ENCODE results near the gene FOXA1. TPM values are rescaled to one million over a fixed set of nuclear protein-coding genes. Genes with fewer than 3 reads are reported as not detected.

FOXA1 gene
- total RNA-seq, 2 experiments from 2014 or later: not detected

DNA sequence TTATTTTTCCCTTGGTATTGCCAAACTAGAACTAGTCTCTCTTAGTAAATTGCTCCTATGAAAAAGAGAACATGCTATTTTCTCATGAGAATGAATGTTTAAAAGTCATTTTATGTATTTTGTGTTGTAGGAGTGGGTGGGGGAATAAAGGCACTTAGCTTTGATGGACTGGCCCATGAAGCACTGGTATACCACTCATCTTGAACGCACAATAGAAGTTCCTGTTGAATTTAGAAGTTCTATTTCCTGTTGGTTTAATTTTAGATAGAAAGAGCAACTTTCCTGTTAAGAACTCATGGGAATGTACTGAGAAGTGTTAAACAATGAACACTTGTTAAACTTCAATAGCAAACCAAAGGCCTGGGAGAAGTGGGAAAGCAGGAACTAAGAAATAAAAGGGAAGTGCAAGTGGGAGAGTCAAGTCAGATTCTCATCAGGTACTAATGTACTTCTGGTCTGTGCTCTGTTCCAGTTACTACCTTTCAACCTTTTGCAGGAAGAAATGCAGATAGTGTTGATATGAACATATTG, 23.5 kb upstream of the FOXA1 start:
- DNase-seq: no peak
- Mint-ChIP-seq H3K4me3 (no peak overlapping the region), H3K27ac (no peak overlapping the region), H3K36me3 (ENCODE audit: low read depth) (peaks cover 4% of the 10 kb centered on the region), H3K9me3 (peaks cover 22% of the 10 kb centered on the region), H3K27me3 (ENCODE audit: low read depth) (peaks cover 28% of the 10 kb centered on the region), H3K4me1 (ENCODE audit: low read depth) (no peaks in the 10 kb centered on the region)
- intact Hi-C loops (cut with micrococcal nuclease): no loop called here
- CTCF ChIA-PET: no interaction called here

DNA sequence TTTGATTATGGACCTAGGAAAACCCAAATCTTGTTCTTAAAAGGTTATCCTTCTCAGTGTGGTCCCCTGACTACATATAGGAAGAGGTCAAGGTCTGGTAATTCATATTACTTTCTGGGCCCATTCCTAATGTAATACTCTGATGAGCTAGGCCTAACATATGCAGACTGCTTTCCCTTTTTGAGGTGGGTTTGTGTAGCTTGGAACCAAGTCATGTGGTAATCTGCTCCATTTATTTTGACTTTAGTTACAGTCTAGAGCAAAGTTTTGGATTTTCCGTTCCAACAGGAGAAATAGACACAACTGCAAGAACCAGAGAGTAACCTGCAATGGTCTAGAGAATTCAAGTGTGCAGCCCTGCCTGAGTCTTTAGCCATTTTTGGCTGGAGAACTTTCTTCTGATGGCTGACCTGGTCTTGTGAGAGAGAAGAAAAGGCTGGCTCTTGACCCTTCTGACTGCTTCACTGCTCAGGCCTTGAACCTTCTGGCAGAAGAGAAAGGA, 22.9 kb upstream of the FOXA1 start:
- intact Hi-C loops (cut with micrococcal nuclease): no loop called here
- CTCF ChIA-PET: no interaction called here
- peaks cover 4% of the 10 kb centered on the region for H3K36me3 Mint-ChIP-seq (ENCODE audit: low read depth)
- H3K27ac Mint-ChIP-seq: no peak overlapping the region
- DNase-seq: no peak
- H3K4me3 Mint-ChIP-seq: no peak overlapping the region
- H3K4me1 Mint-ChIP-seq (ENCODE audit: low read depth): no peaks in the 10 kb centered on the region
- H3K9me3 Mint-ChIP-seq: peaks cover 23% of the 10 kb centered on the region
- H3K27me3 Mint-ChIP-seq (ENCODE audit: low read depth): peaks cover 24% of the 10 kb centered on the region

DNA sequence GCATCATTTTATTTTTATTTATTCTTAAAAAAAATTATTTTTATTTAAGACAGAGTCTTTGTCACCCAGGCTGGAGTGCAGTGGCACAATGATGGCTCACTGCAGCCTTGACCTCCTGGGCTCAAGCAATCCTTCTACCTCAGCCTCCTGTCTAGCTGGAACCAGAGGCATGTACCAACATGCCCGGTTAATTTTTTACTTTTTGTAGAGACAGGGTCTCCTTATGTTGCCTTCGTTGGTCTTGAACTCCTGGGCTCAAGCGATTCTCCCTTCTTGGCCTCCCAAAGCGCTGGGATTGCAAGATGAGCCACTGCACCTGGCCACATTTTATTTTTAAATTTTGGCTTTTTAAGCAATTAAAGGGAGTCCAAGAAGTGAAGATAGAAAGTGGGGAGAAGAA, 21.8 kb upstream of the FOXA1 start:
- intact Hi-C loops (cut with micrococcal nuclease): no loop called here
- Mint-ChIP-seq H3K9me3 (peaks cover 26% of the 10 kb centered on the region), H3K27me3 (ENCODE audit: low read depth) (peaks cover 26% of the 10 kb centered on the region), H3K4me3 (no peak overlapping the region), H3K36me3 (ENCODE audit: low read depth) (peaks cover 7% of the 10 kb centered on the region), H3K4me1 (ENCODE audit: low read depth) (no peaks in the 10 kb centered on the region), H3K27ac (no peak overlapping the region)
- CTCF ChIA-PET: no interaction called here
- DNase-seq: no peak

DNA sequence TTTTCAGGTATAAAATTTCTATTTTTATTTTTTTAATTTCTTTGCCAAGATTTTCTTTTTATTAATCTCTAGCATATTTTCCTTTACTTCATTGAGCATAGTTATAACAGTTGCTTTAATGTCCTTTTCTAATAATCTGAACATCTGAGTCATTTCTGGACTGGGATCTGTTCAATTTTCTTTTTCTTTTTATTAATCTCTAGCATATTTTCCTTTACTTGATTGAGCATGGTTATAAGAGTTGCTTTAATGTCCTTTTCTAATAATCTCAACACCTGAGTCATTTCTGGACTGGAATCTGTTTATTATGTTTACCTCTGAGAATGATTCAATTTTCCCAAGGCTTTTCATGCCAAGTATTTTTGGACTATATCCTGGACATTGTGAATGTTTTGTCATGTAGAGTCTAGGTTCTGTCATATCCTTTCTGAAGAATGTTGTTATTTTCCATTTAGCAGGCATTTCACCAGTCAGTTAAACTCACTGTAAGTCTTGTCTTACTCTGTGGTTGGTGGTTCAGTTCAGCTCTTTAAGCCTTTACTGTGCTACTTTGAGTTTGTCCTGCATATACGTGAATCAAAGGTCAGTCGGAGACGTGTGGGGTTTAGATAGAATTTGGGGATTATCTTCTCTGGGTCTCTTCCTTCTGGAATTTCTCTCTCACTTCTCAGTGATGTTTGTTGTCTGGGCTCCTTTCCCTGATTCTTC, 20.7 kb upstream of the FOXA1 start:
- no peak overlapping the region for H3K4me3 Mint-ChIP-seq
- CTCF ChIA-PET: no interaction called here
- H3K36me3 Mint-ChIP-seq (ENCODE audit: low read depth): peaks cover 6% of the 10 kb centered on the region
- H3K27me3 Mint-ChIP-seq (ENCODE audit: low read depth): peaks cover 26% of the 10 kb centered on the region
- H3K27ac Mint-ChIP-seq: no peak overlapping the region
- H3K9me3 Mint-ChIP-seq: peaks cover 32% of the 10 kb centered on the region
- DNase-seq: no peak
- intact Hi-C loops (cut with micrococcal nuclease): no loop called here
- no peaks in the 10 kb centered on the region for H3K4me1 Mint-ChIP-seq (ENCODE audit: low read depth)

DNA sequence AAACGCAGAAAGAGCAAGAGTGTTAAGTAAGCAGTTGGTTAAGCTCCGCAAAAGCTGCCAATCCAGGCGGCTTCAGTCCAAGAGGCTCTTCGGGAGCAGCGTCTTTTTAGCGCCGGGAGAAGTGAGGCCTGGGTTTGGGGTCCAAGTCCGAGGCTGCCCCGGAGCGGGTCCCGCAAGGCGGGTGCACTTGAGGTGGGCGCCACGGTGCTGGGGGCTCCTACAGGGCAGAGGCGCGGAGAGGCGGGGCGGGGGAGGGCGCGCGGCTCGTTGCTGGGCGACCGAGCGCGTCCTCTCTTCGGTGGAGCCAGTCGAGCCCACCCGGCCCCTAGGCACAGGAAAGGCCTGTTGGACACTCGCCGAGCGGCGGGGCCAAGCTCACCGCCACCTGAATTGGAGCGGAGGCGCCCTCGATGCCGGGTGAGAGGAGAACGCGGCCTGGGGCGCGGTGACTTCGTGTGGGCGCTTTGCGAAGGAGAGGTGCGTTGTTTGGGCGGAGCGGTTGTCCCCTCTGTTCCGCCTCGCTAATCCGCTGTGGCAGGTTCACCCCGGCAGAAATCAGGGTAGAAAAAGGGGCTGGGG, 16.0 kb upstream of the FOXA1 start:
- DNase-seq: no peak
- Mint-ChIP-seq H3K27me3 (ENCODE audit: low read depth) (peaks cover 35% of the 10 kb centered on the region), H3K4me3 (no peak overlapping the region), H3K27ac (no peak overlapping the region), H3K9me3 (peaks cover 24% of the 10 kb centered on the region), H3K36me3 (ENCODE audit: low read depth) (peaks cover 8% of the 10 kb centered on the region), H3K4me1 (ENCODE audit: low read depth) (no peaks in the 10 kb centered on the region)
- CTCF ChIA-PET: no interaction called here
- intact Hi-C loops (cut with micrococcal nuclease): no loop called here

DNA sequence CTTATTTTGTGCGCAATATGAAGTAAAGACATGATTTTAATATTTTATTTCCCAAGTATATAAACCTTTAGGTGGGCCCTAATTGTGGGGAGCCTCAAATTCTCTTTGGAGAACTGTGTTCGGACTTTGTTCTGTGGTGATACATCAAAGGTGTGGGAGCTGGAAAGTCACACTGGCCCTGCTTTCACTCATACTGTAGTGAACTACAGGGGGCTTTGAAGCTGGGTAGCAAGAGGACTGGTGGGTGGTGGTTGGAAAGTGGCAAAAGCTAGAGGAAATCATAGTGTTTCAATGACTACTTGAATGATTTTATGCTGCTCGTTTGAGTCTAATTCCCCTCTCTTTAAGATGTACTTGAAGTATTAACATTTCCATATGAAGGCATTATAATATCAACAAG, 13.6 kb upstream of the FOXA1 start:
- intact Hi-C loops (cut with micrococcal nuclease): no loop called here
- DNase-seq: no peak
- CTCF ChIA-PET: no interaction called here
- no peaks in the 10 kb centered on the region for H3K4me1 Mint-ChIP-seq (ENCODE audit: low read depth)
- H3K4me3 Mint-ChIP-seq: no peak overlapping the region
- peaks cover 11% of the 10 kb centered on the region for H3K9me3 Mint-ChIP-seq
- H3K36me3 Mint-ChIP-seq (ENCODE audit: low read depth): peaks cover 5% of the 10 kb centered on the region
- H3K27me3 Mint-ChIP-seq (ENCODE audit: low read depth): peaks cover 40% of the 10 kb centered on the region
- H3K27ac Mint-ChIP-seq: no peak overlapping the region

DNA sequence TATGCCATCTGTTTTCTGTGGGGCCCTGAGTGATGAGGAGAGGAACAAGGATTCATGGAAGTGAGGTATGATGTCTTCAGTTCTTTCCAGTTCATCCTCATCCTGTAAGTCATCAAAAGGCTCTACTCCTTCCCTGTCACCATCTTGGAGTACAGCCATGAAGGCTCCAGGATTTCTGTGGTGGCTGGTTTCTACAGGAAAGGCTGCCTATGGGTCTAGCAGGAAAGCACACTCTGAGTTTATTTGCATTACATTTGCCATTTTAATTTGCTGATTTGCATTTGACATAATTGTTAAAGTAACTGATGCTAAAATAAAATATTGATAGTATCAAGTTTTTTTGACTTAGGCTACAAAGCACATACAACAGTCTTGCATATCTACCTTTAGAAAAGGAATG, 11.6 kb upstream of the FOXA1 start:
- peaks cover 3% of the 10 kb centered on the region for H3K36me3 Mint-ChIP-seq (ENCODE audit: low read depth)
- H3K27ac Mint-ChIP-seq: no peak overlapping the region
- peaks cover 45% of the 10 kb centered on the region for H3K27me3 Mint-ChIP-seq (ENCODE audit: low read depth)
- peaks cover 5% of the 10 kb centered on the region for H3K9me3 Mint-ChIP-seq
- H3K4me1 Mint-ChIP-seq (ENCODE audit: low read depth): no peaks in the 10 kb centered on the region
- H3K4me3 Mint-ChIP-seq: no peak overlapping the region
- intact Hi-C loops (cut with micrococcal nuclease): no loop called here
- CTCF ChIA-PET: no interaction called here
- no peak for DNase-seq

DNA sequence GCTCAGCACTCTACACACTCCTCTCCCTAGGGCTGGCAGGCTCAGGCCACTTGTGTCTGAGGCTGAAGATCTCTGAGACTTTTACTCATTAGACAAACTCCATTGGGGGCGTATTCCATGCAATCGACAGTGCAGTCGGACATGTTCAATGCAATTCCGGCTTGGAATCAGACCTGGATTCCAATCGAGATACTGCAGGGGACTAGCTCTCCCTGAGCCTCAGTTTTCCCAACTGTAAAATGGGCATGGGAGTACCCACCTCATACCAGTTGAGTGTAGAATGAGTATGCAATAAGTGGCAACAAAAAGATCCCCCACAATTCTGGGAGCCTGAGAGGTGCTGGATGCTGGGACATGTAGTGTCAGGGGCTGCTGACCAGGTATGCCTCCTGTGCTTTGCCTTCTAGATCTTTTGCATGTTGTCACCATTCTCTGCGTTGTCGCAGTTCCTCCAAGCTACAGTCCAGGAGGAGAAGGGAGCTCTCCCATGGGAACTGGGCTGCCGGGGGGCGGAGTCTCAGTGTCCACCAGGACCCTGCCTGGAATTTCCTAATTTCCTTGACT, 8.7 kb upstream of the FOXA1 start:
- DNase-seq: no peak
- peaks cover 4% of the 10 kb centered on the region for H3K36me3 Mint-ChIP-seq (ENCODE audit: low read depth)
- no peak overlapping the region for H3K4me3 Mint-ChIP-seq
- H3K27me3 Mint-ChIP-seq (ENCODE audit: low read depth): peaks cover 51% of the 10 kb centered on the region
- no peaks in the 10 kb centered on the region for H3K9me3 Mint-ChIP-seq
- CTCF ChIA-PET: no interaction called here
- intact Hi-C loops (cut with micrococcal nuclease): no loop called here
- H3K4me1 Mint-ChIP-seq (ENCODE audit: low read depth): peaks cover 12% of the 10 kb centered on the region
- no peak overlapping the region for H3K27ac Mint-ChIP-seq

DNA sequence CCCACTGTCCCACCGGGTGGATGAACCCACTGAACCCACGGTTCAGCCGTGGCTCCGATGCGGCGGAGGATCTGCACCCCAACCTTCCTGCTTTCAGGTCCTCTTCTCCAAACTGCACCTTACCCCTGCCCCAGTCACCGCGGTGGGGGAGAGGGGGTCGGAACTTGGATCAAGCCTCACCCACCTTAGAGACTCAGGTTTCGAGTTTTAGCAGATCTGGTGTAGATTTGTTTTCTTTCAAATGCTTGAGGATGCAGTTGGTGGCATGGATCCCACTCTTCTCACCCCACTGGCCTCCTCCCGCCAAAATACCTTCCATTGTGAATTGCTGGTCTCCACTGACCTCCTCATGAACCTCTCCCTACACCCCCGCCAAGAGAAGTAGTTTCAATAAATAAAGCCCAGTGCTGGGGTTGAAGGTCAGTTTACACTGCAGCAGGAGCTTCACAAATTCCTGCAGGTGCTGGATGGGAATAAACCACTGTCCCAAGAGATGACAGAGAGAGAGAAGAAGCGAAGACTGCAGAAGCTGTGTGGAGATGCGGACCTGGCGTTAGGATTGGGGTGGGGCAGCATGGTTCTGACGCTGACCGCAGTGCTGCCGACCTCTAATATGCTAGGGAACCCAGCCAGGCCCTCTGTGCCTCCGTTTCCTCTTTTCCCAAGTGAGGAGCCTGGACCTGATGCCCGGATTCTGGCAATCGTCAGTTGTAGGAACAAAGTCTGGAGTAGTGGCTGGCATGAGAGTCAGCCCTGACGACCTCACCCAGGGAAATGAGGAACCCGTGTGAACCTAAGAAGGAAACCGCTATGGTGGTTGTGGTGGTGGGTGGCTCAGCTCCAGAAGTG, 7.8 kb upstream of the FOXA1 start:
- Mint-ChIP-seq H3K27me3 (ENCODE audit: low read depth) (peaks cover 59% of the 10 kb centered on the region), H3K36me3 (ENCODE audit: low read depth) (peaks cover 5% of the 10 kb centered on the region), H3K4me1 (ENCODE audit: low read depth) (peaks cover 16% of the 10 kb centered on the region), H3K27ac (no peak overlapping the region), H3K4me3 (no peak overlapping the region), H3K9me3 (no peaks in the 10 kb centered on the region)
- CTCF ChIA-PET: no interaction called here
- no peak for DNase-seq
- intact Hi-C loops (cut with micrococcal nuclease): no loop called here

DNA sequence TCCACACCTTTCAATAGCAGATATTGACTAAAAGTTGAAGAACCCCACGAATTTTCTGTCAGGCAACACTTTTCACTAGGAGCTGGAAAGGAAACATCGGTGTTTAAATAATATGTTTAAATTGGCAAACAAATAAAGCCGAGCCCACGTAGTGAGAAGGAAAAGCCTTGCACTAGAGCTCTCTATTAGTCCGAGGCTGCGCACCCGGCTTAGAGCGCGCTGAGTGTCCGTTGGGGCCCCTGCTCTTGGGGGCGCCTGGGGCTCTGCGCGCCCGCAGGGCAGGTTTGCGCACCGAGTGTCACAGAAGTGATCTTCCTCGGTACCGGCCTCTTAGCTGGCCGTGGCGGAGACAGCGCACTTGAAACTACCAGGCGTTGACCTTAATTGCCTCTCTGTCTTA, 6.8 kb upstream of the FOXA1 start:
- CTCF ChIA-PET: interaction anchor here (1.1 kb wide), 1 partner anchor 15 kb away, joined by 4 read pairs; no protein-coding TSS in a partner anchor
- peaks cover 5% of the 10 kb centered on the region for H3K36me3 Mint-ChIP-seq (ENCODE audit: low read depth)
- peaks cover 68% of the 10 kb centered on the region for H3K27me3 Mint-ChIP-seq (ENCODE audit: low read depth)
- H3K4me3 Mint-ChIP-seq: no peak overlapping the region
- no peak for DNase-seq
- H3K27ac Mint-ChIP-seq: no peak overlapping the region
- peaks cover 19% of the 10 kb centered on the region for H3K4me1 Mint-ChIP-seq (ENCODE audit: low read depth)
- no peaks in the 10 kb centered on the region for H3K9me3 Mint-ChIP-seq
- intact Hi-C loops (cut with micrococcal nuclease): no loop called here

DNA sequence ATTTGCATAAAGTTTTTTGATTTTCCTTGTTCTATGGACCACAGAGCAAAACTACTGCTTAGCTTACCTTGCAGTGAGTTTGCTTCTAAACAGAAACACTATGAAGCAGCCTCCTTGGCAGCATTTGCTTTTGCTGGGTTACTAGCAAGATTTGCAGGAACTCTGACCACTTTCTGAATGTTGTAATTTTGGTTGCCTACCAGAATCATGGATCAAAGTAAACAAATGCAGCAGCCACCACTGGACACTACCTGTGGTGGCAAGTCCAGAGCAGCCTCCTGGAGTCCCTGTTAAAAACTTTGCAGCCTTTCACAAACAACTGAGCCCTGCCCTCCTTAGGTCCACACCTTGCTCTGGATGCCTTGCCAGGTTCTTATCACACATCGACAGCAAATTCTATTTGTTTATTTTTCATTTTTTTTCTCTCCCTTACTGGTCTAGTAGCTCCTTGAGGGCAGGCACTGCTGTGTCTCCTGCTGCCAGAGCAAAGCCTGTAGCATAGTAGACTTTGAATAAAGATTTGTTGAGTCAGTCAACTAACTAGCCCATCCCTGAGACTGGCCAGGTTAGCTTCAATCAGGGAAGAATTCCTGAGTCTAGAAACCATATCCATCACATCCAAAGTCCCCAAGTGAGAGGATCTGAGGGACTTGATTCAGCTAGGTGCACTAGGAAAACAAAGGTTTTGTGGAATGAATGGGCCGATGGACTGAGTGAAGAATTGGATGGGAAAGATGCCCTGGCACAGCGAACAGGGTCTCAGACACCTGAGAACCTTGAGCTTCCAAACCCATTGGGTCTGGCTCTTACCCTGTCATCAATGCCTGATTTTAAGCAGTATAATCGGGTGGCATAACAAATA, 6.1 kb upstream of the FOXA1 start:
- Mint-ChIP-seq H3K4me1 (ENCODE audit: low read depth) (peaks cover 24% of the 10 kb centered on the region), H3K27ac (no peak overlapping the region), H3K9me3 (peaks cover 2% of the 10 kb centered on the region), H3K36me3 (ENCODE audit: low read depth) (peaks cover 5% of the 10 kb centered on the region), H3K4me3 (no peak overlapping the region), H3K27me3 (ENCODE audit: low read depth) (peaks cover 72% of the 10 kb centered on the region)
- CTCF ChIA-PET: interaction anchor here (1.1 kb wide), 1 partner anchor 14 kb away, joined by 4 read pairs; no protein-coding TSS in a partner anchor
- no peak for DNase-seq
- intact Hi-C loops (cut with micrococcal nuclease): no loop called here

Data from activated naive CD4-positive, alpha-beta T cell treated with anti-CD3 and anti-CD28 coated beads for 36 hours (primary cell).